Endothelial cell of umbilical vein (primary cell): ENCODE results near the gene USF3. TPM values are rescaled to one million over a fixed set of nuclear protein-coding genes. Genes with fewer than 3 reads are reported as not detected.

Source experiments
- BruUV-seq: library from RNA; stranded (reverse); fragments of 400-500 nt; replicated peaks from 2 replicates; lab custom pipeline; 2021; lab: Mats Ljungman, UMichigan
- CTCF ChIA-PET: fragments of 300-600, 350-600 bp; sonication (Branson Sonifier 250); formaldehyde crosslinking; loops from one replicate; lab custom pipeline; 2021; ENCODE audit warnings: antibody characterized with exemption, inconsistent platforms; lab: Charles Lee
- POLR2A ChIA-PET: fragments of 300-600, 350-600 bp; sonication (Branson Sonifier 250); formaldehyde crosslinking; loops from one replicate; lab custom pipeline; 2021; ENCODE audit warnings: antibody characterized with exemption, inconsistent platforms; lab: Charles Lee
- DNase-seq: peaks from one replicate; pipeline ENCODE4 v3.0.0-alpha.2; 2011; ENCODE audit warnings: low read depth, low spot score
- FAIRE-seq: peaks from 2 replicates; lab custom pipeline; 2011; peaks lifted over from hg19 to GRCh38; lab: Jason Lieb, UNC
- H2AFZ ChIP-seq: 2 replicates; pipeline ENCODE4 v1.6.0; 2012; ENCODE audit warnings: low read depth, low read length, control low read depth, inconsistent platforms
- H3K27ac ChIP-seq: 2 replicates; pipeline ENCODE4 v1.5.1; 2011; ENCODE audit warnings: low read depth, mild to moderate bottlenecking, control low read depth, low read length, moderate library complexity; ENCODE audit not compliant: insufficient read depth
- H3K27me3 ChIP-seq, 2 experiments: 2 replicates each; pipeline versions ENCODE4 v1.6.0 to v1.6.1; 2011; ENCODE audit warnings: low read length in 2 of 2, mixed read lengths in 1 of 2; ENCODE audit not compliant: control insufficient read depth in 2 of 2, insufficient read depth in 2 of 2
- H3K36me3 ChIP-seq, 2 experiments: 2 replicates in 1 of 2; 3 replicates in 1 of 2; pipeline ENCODE4 v1.5.1; 2011; ENCODE audit warnings: low read length in 2 of 2, mild to moderate bottlenecking in 1 of 2, moderate library complexity in 1 of 2; ENCODE audit not compliant: control insufficient read depth in 2 of 2, insufficient read depth in 2 of 2; ENCODE audit errors: extremely low read depth in 1 of 2
- H3K4me1 ChIP-seq: 3 replicates; pipeline ENCODE4 v1.5.1; 2011; ENCODE audit warnings: mild to moderate bottlenecking, low read length; ENCODE audit not compliant: control insufficient read depth, insufficient read depth; ENCODE audit errors: extremely low read depth
- H3K4me2 ChIP-seq: 2 replicates; pipeline ENCODE4 v1.6.1; 2011; ENCODE audit warnings: low read length, control low read depth, mixed read lengths; ENCODE audit not compliant: insufficient read depth
- H3K4me3 ChIP-seq, 3 experiments: fragments of 200-600 bp in 1 of 3; sonication (generic), shearing (Covaris generic) in 1 of 3; replicated peaks in 1 of 3; 2 replicates each; pipeline ENCODE4 v1.5.1; 2011 to 2016; ENCODE audit warnings: control low read depth in 3 of 3, low read length in 3 of 3, mild to moderate bottlenecking in 2 of 3, inconsistent platforms in 1 of 3, low read depth in 1 of 3, moderate library complexity in 1 of 3; ENCODE audit not compliant: insufficient read depth in 1 of 3
- H3K79me2 ChIP-seq: 2 replicates; pipeline ENCODE4 v1.6.0; 2012; ENCODE audit warnings: low read length, inconsistent platforms; ENCODE audit not compliant: control insufficient read depth, insufficient read depth
- H3K9ac ChIP-seq: replicated peaks from 2 replicates; pipeline ENCODE3; 2011; ENCODE audit warnings: low read length, control low read depth; ENCODE audit not compliant: insufficient read depth; ENCODE audit errors: extremely low read depth
- H3K9me1 ChIP-seq: replicated peaks from 3 replicates; pipeline ENCODE4 v1.6.0; 2011; ENCODE audit warnings: mild to moderate bottlenecking, low read length; ENCODE audit not compliant: control insufficient read depth, insufficient read depth; ENCODE audit errors: extremely low read depth
- H3K9me3 ChIP-seq: replicated peaks from 2 replicates; pipeline ENCODE4 v1.5.1; 2012; ENCODE audit warnings: low read length, inconsistent platforms; ENCODE audit not compliant: control insufficient read depth, insufficient read depth
- H4K20me1 ChIP-seq: replicated peaks from 2 replicates; pipeline ENCODE3; 2011; ENCODE audit warnings: mild to moderate bottlenecking, low read length; ENCODE audit not compliant: control insufficient read depth, insufficient read depth; ENCODE audit errors: extremely low read depth
- CTCF ChIP-seq, 2 donors: IDR thresholded peaks; 1 replicate in 1 of 2; 2 replicates in 1 of 2; pipeline ENCODE4 v1.5.1; 2011; ENCODE audit warnings: low read length in 2 of 2, mild to moderate bottlenecking in 2 of 2, moderate library complexity in 2 of 2, control low read depth in 1 of 2, inconsistent platforms in 1 of 2, low read depth in 1 of 2; ENCODE audit not compliant: insufficient read depth in 1 of 2; ENCODE audit errors: extremely low read depth in 1 of 2
- EZH2 ChIP-seq: IDR thresholded peaks from 2 replicates; pipeline ENCODE4 v1.6.1; 2012; ENCODE audit warnings: borderline replicate concordance, low read depth, mild to moderate bottlenecking, moderate library complexity, low read length, inconsistent platforms; ENCODE audit not compliant: severe bottlenecking
- FOS ChIP-seq: IDR thresholded peaks from 2 replicates; pipeline ENCODE4 v1.6.1; 2011; ENCODE audit warnings: mild to moderate bottlenecking, low read length, moderate library complexity, borderline replicate concordance; ENCODE audit not compliant: insufficient read depth
- GATA2 ChIP-seq: IDR thresholded peaks from 2 replicates; pipeline ENCODE4 v1.7.0; 2011; ENCODE audit warnings: low read depth, mild to moderate bottlenecking, moderate library complexity, mixed read lengths, low read length; ENCODE audit not compliant: insufficient read length, insufficient read depth
- JUN ChIP-seq: IDR thresholded peaks from 2 replicates; pipeline ENCODE4 v1.6.1; 2011; ENCODE audit warnings: borderline replicate concordance, low read depth; ENCODE audit not compliant: insufficient read length, insufficient read depth
- MYC ChIP-seq: IDR thresholded peaks from one replicate; pipeline ENCODE4 v1.6.1; 2011; ENCODE audit warnings: mild to moderate bottlenecking, low read depth, low read length
- POLR2A ChIP-seq: IDR thresholded peaks from 2 replicates; pipeline ENCODE4 v1.6.1; 2012; ENCODE audit warnings: low read depth, mild to moderate bottlenecking, control low read depth, low read length
- POLR2AphosphoS5 ChIP-seq: IDR thresholded peaks from 2 replicates; pipeline ENCODE4 v1.6.1; 2012; ENCODE audit warnings: low read depth, mild to moderate bottlenecking, control low read depth, low read length, moderate library complexity; ENCODE audit not compliant: insufficient read depth
- dilution Hi-C: fragments of 300-500 bp; cut with MboI; formaldehyde crosslinking; loops from one replicate; pipeline ENCODE4 v1.15.0; 2019; ENCODE audit warnings: low sequenced_read_pairs; ENCODE audit not compliant: extremely low pct_ligation_motif_present
- intact Hi-C: fragments of 100-400 bp; cut with micrococcal nuclease; formaldehyde crosslinking; loops from one replicate; pipeline ENCODE4 v1.10.0; 2022
- polyA plus RNA-seq, 4 experiments: library from polyadenylated mRNA; depleted of rRNA in 3 of 4; stranded (reverse) in 3 of 4; unstranded in 1 of 4; fragments of >200 nt; gene quantifications; 2 replicates each; pipeline versions ENCODE4 v1.2.1 to v1.2.3, GENCODE V29; 2011 to 2012; ENCODE audit warnings: missing spikeins in 1 of 4
- total RNA-seq: library from RNA; stranded (reverse); gene quantifications from 2 replicates; pipeline ENCODE4 v1.2.3, GENCODE V29; 2021
- TF ChIP-seq, protein P1 (sequence below): IDR thresholded peaks from 2 replicates; pipeline ENCODE4 v1.6.1; 2011; ENCODE audit not compliant: insufficient read depth, insufficient read length

Gene USF3
- total and polyA plus RNA-seq, 2 donors (not counting 3 experiments of a cell fraction or from before 2014, with no cell fraction given): 7.0 to 10.5 TPM

- Histone ChIP-seq H3K9me3 (no peaks in the 10 kb centered on the region), H3K79me2 (no peaks in the 10 kb centered on the region), H3K4me3 (no peak overlapping the region), H3K27ac (no peak overlapping the region), H3K4me1 (no peaks in the 10 kb centered on the region), H4K20me1 (no peaks in the 10 kb centered on the region), H3K27me3 (peaks cover 9 to 10% of the 10 kb centered on the region in 2 experiments), H3K4me2 (no peak overlapping the region), H3K9me1 (no peaks in the 10 kb centered on the region), H3K9ac (no peak overlapping the region), H3K36me3 (no peaks in the 10 kb centered on the region), H2AFZ (no peak overlapping the region)
- DNase-seq (no peak), FAIRE-seq (no peak)
- dilution Hi-C loops (no loop called here), intact Hi-C loops (no loop called here)
- TF ChIP-seq POLR2A (no peak), GATA2 (no peak), EZH2 (no peak), POLR2AphosphoS5 (no peak), JUN (no peak), MYC (no peak), CTCF (IDR thresholded peaks at IDR 0.05; ENCODE audit: extremely low read depth in 1 of 2, insufficient read depth in 1 of 2, low read depth in 1 of 2, low read length in 2 of 2) (no peak), FOS (no peak)
- TF ChIP-seq, protein P1, sequence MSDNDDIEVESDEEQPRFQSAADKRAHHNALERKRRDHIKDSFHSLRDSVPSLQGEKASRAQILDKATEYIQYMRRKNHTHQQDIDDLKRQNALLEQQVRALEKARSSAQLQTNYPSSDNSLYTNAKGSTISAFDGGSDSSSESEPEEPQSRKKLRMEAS: no peak
- POLR2A ChIA-PET: no interaction called here
- BruUV-seq: no TSS peak
- CTCF ChIA-PET: no interaction called here
Measured at GRCh38 chr3:113601240-113601639, 95.2 kb downstream of the USF3 start.
